Ovary (tissue), 9 donors: Measurements from ENCODE around the gene MDH1B. TPM values are rescaled to one million over a fixed set of nuclear protein-coding genes. Genes with fewer than 3 reads are reported as not detected.

Experiments
- DNase-seq, 5 donors: peaks; one replicate each; pipeline ENCODE4 v3.0.0-alpha.2; 2019 to 2020
- H3K27ac ChIP-seq, 2 donors: fragments of 200-600 bp; one replicate each; pipeline versions ENCODE4 v1.5.1 to v1.8.0; 2019 to 2022
- H3K27me3 ChIP-seq: fragments of 200-600 bp; one replicate; pipeline ENCODE4 v1.8.0; 2022
- H3K36me3 ChIP-seq: fragments of 200-600 bp; sonication (generic); one replicate; pipeline ENCODE4 v1.5.1; 2019
- H3K4me1 ChIP-seq: one replicate; pipeline ENCODE4 v1.8.1; 2013; ENCODE audit warnings: mild to moderate bottlenecking, moderate library complexity; ENCODE audit not compliant: insufficient read depth
- H3K4me3 ChIP-seq: fragments of 200-600 bp; sonication (generic); one replicate; pipeline ENCODE4 v1.5.1; 2017
- H3K9me3 ChIP-seq, 2 donors: fragments of 200-600 bp in 1 of 2; sonication (generic) in 1 of 2; one replicate each; pipeline versions ENCODE4 v1.5.1 to v1.8.1; 2013 to 2019; ENCODE audit warnings: mild to moderate bottlenecking in 1 of 2, moderate library complexity in 1 of 2
- EP300 ChIP-seq: sonication (generic); formaldehyde crosslinking; IDR thresholded peaks from one replicate; pipeline ENCODE4 v1.6.1; 2017; ENCODE audit warnings: antibody characterized with exemption
- POLR2A ChIP-seq: fragments of 450-650 bp; IDR thresholded peaks from one replicate; pipeline ENCODE4 v1.6.1; 2017; ENCODE audit warnings: antibody characterized with exemption, mild to moderate bottlenecking, moderate library complexity
- WGBS, 3 donors: extraction: QIAGEN DNeasy Blood & Tissue Kit in 1 of 3; methylation state at CpG; one replicate each; pipeline versions ENCODE4 v1.1.5 to v1.1.7; 2013 to 2017; 5-methylcytosine and 5-hydroxymethylcytosine counted together
- intact Hi-C, 4 donors: fragments of 100-400 bp; cut with DNase I; formaldehyde crosslinking; loops; one replicate each; pipeline versions ENCODE4 v1.11.0 to v1.15.1; 2022 to 2023
- polyA plus RNA-seq, 2 donors: library from polyadenylated mRNA; stranded (reverse); fragments of 200-250 nt in 1 of 2; fragments of 350-450 nt in 1 of 2; fragmentation: Illumina TruSeq in 1 of 2; extraction: RNeasy Lipid Tissue Mini Kit (QIAGEN cat#74804) in 1 of 2; gene quantifications; one replicate each; pipeline ENCODE4 v1.2.3, GENCODE V29; 2013 to 2014
- total RNA-seq, 7 donors: library from RNA; depleted of rRNA in 2 of 7; stranded (reverse); fragments of >200 nt in 2 of 7; fragmentation: NEBNext Ultra II Directional in 3 of 7; extraction: Animal tissue kit (Norgen Biotek cat#: 25700) in 3 of 7; gene quantifications; one replicate each; pipeline versions ENCODE4 v1.1.0 to v1.2.4, GENCODE V29; 2016 to 2023
- TF ChIP-seq, protein P1 (sequence below), 3 donors: fragments of 450-650 bp in 2 of 3; fragments of 200-600 bp in 1 of 3; IDR thresholded peaks; one replicate each; pipeline versions ENCODE4 v1.5.1 to v1.8.0; 2016 to 2022; ENCODE audit warnings: antibody characterized with exemption in 3 of 3, mild to moderate bottlenecking in 1 of 3
- donor health status: DM: no; HTN: no; CAD: no; lungs with moderate emphysema.
- donor health status: DM: no; HTN: no; CAD: no.
- donor health status: Bipolar disorder and iron deficiency.
- donor health status: DM: yes; HTN: yes; CAD: no.
- donor health status: DM: no; HTN: no; CAD: no.
- donor health status: DM: yes; HTN: yes; CAD: no.

MDH1B gene
- total and polyA plus RNA-seq, 9 donors: 0.57 to 16.7 (median 1.7) TPM

GRCh38 chr2:206728277-206729199, 36.6 kb downstream of the MDH1B start:
- H3K9me3 ChIP-seq: no peaks in the 10 kb centered on the region
- H3K4me1 ChIP-seq: no peaks in the 10 kb centered on the region
- no peak for TF ChIP-seq EP300
- TF ChIP-seq POLR2A: no peak
- H3K4me3 ChIP-seq: no peak overlapping the region
- no peaks in the 10 kb centered on the region for H3K36me3 ChIP-seq
- no peak for DNase-seq
- 78 to 88% (median 81%) methylated on average over 7 of the region's 7 CpGs for WGBS, 3 donors
- no peak overlapping the region for H3K27ac ChIP-seq
- H3K27me3 ChIP-seq: no peaks in the 10 kb centered on the region
- intact Hi-C loops: no loop called here

GRCh38 chr2:206727287-206727686, 37.8 kb downstream of the MDH1B start:
- Histone ChIP-seq H3K4me3 (no peak overlapping the region), H3K9me3 (no peaks in the 10 kb centered on the region), H3K27ac (no peak overlapping the region), H3K27me3 (no peaks in the 10 kb centered on the region), H3K4me1 (no peaks in the 10 kb centered on the region), H3K36me3 (no peaks in the 10 kb centered on the region)
- TF ChIP-seq, protein P1, sequence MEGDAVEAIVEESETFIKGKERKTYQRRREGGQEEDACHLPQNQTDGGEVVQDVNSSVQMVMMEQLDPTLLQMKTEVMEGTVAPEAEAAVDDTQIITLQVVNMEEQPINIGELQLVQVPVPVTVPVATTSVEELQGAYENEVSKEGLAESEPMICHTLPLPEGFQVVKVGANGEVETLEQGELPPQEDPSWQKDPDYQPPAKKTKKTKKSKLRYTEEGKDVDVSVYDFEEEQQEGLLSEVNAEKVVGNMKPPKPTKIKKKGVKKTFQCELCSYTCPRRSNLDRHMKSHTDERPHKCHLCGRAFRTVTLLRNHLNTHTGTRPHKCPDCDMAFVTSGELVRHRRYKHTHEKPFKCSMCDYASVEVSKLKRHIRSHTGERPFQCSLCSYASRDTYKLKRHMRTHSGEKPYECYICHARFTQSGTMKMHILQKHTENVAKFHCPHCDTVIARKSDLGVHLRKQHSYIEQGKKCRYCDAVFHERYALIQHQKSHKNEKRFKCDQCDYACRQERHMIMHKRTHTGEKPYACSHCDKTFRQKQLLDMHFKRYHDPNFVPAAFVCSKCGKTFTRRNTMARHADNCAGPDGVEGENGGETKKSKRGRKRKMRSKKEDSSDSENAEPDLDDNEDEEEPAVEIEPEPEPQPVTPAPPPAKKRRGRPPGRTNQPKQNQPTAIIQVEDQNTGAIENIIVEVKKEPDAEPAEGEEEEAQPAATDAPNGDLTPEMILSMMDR (IDR thresholded peaks at IDR 0.05): no peak
- TF ChIP-seq POLR2A (no peak), EP300 (no peak)
- no peak for DNase-seq
- WGBS, 3 donors: 92 to 96% (median 95%) methylated on average over 2 of the region's 2 CpGs
- intact Hi-C loops: no loop called here

GRCh38 chr2:206723288-206723687, 41.8 kb downstream of the MDH1B start:
- Histone ChIP-seq H3K4me1 (no peaks in the 10 kb centered on the region), H3K36me3 (no peaks in the 10 kb centered on the region), H3K27me3 (no peaks in the 10 kb centered on the region), H3K27ac (no peak overlapping the region), H3K9me3 (no peaks in the 10 kb centered on the region), H3K4me3 (no peak overlapping the region)
- no peak for DNase-seq
- WGBS, 3 donors: 83 to 95% (median 92%) methylated on average over 1 of the region's 1 CpG
- intact Hi-C loops: no loop called here
- TF ChIP-seq, protein P1 (IDR thresholded peaks at IDR 0.05): no peak
- no peak for TF ChIP-seq POLR2A
- TF ChIP-seq EP300: no peak

- TF ChIP-seq EP300: no peak
- TF ChIP-seq, protein P1 (IDR thresholded peaks at IDR 0.05): no peak
- no peak for TF ChIP-seq POLR2A
- Histone ChIP-seq H3K27ac (no peak overlapping the region), H3K4me3 (no peak overlapping the region), H3K27me3 (no peaks in the 10 kb centered on the region), H3K36me3 (no peaks in the 10 kb centered on the region), H3K4me1 (no peaks in the 10 kb centered on the region), H3K9me3 (no peaks in the 10 kb centered on the region)
- intact Hi-C loops: no loop called here
- DNase-seq: no peak
- WGBS, 3 donors: 83 to 86% (median 86%) methylated on average over 4 of the region's 4 CpGs
Measured at GRCh38 chr2:206721256-206721920, 43.7 kb downstream of the MDH1B start.
